ENCODE data around the gene SMYD3.

SMYD3 gene

GRCh38 chr1:246213947-246214346, 293.1 kb downstream of the SMYD3 start:
- Histone ChIP-seq H3K4me3 (replicated peaks; ENCODE audit: insufficient read depth, low read length) (no peak overlapping the region), H3K27ac (replicated peaks) (peak overlapping the region; percentile 70; the same call in 1 of the 2 replicates), H3K27me3 (ENCODE audit: insufficient read depth, poor library complexity, severe bottlenecking) (no peaks in the 10 kb centered on the region)
- no peak for DNase-seq (ENCODE audit: low read depth in 1 of 2, low spot score in 1 of 2)
- TF ChIP-seq CTCF (IDR thresholded peaks at IDR 0.05; ENCODE audit: insufficient read depth, low read length) (no peak), POLR2AphosphoS5 (IDR thresholded peaks at IDR 0.05; ENCODE audit: low read depth) (no peak), REST (IDR thresholded peaks at IDR 0.05; ENCODE audit: insufficient replicate concordance, low read depth) (no peak), GABPA (IDR thresholded peaks at IDR 0.05; ENCODE audit: low read depth) (no peak), SPI1 (IDR thresholded peaks at IDR 0.05; ENCODE audit: borderline replicate concordance, low read depth) (no peak)

GRCh38 chr1:246213502-246213901, 293.6 kb downstream of the SMYD3 start:
- Histone ChIP-seq H3K27me3 (ENCODE audit: insufficient read depth, poor library complexity, severe bottlenecking) (no peaks in the 10 kb centered on the region), H3K4me3 (replicated peaks; ENCODE audit: insufficient read depth, low read length) (no peak overlapping the region), H3K27ac (replicated peaks) (no peak overlapping the region)
- no peak for DNase-seq (ENCODE audit: low read depth in 1 of 2, low spot score in 1 of 2)
- TF ChIP-seq CTCF (IDR thresholded peaks at IDR 0.05; ENCODE audit: insufficient read depth, low read length) (no peak), GABPA (IDR thresholded peaks at IDR 0.05; ENCODE audit: low read depth) (no peak)

- Histone ChIP-seq H3K4me3 (replicated peaks; ENCODE audit: insufficient read depth, low read length) (no peak overlapping the region), H3K27me3 (ENCODE audit: insufficient read depth, poor library complexity, severe bottlenecking) (no peaks in the 10 kb centered on the region), H3K27ac (replicated peaks) (no peak overlapping the region)
- TF ChIP-seq REST (IDR thresholded peaks at IDR 0.05; ENCODE audit: insufficient replicate concordance, low read depth) (no peak), CTCF (IDR thresholded peaks at IDR 0.05; ENCODE audit: insufficient read depth, low read length) (no peak), SPI1 (IDR thresholded peaks at IDR 0.05; ENCODE audit: borderline replicate concordance, low read depth) (no peak), POLR2AphosphoS5 (IDR thresholded peaks at IDR 0.05; ENCODE audit: low read depth) (no peak), GABPA (IDR thresholded peaks at IDR 0.05; ENCODE audit: low read depth) (no peak)
- DNase-seq (ENCODE audit: low read depth in 1 of 2, low spot score in 1 of 2), result no peak
Measured at GRCh38 chr1:246213036-246213435, 294.0 kb downstream of the SMYD3 start.

GRCh38 chr1:246212013-246212412, 295.1 kb downstream of the SMYD3 start:
- H3K27ac ChIP-seq (replicated peaks), result no peak overlapping the region
- no peak overlapping the region for H3K4me3 ChIP-seq (replicated peaks; ENCODE audit: insufficient read depth, low read length)
- no peak for DNase-seq (ENCODE audit: low read depth in 1 of 2, low spot score in 1 of 2)
- no peaks in the 10 kb centered on the region for H3K27me3 ChIP-seq (ENCODE audit: insufficient read depth, poor library complexity, severe bottlenecking)
- TF ChIP-seq REST (IDR thresholded peaks at IDR 0.05; ENCODE audit: insufficient replicate concordance, low read depth), result no peak
- TF ChIP-seq CTCF (IDR thresholded peaks at IDR 0.05; ENCODE audit: insufficient read depth, low read length), result no peak
- no peak for TF ChIP-seq SPI1 (IDR thresholded peaks at IDR 0.05; ENCODE audit: borderline replicate concordance, low read depth)
- no peak for TF ChIP-seq POLR2AphosphoS5 (IDR thresholded peaks at IDR 0.05; ENCODE audit: low read depth)
- no peak for TF ChIP-seq GABPA (IDR thresholded peaks at IDR 0.05; ENCODE audit: low read depth)
